Measurements from ENCODE around the gene COL18A1.

The COL18A1 gene

GRCh38 chr21:45396620-45396995 is 8.4 kb upstream of the COL18A1 start:
- no peak for DNase-seq (ENCODE audit: low read depth in 2 of 2, low spot score in 1 of 2)

GRCh38 chr21:45397381-45397780 is 7.6 kb upstream of the COL18A1 start:
- DNase-seq (ENCODE audit: low read depth in 2 of 2, low spot score in 1 of 2), result no peak

- no peak for DNase-seq (ENCODE audit: low read depth in 2 of 2, low spot score in 1 of 2)
Observed at GRCh38 chr21:45401054-45401518, 3.9 kb upstream of the COL18A1 start.

GRCh38 chr21:45401916-45402900 is 2.8 kb upstream of the COL18A1 start:
- DNase-seq (ENCODE audit: low read depth in 2 of 2, low spot score in 1 of 2), result no peak

- no peak for DNase-seq (ENCODE audit: low read depth in 2 of 2, low spot score in 1 of 2)
Observed at GRCh38 chr21:45403133-45403824, 1.7 kb upstream of the COL18A1 start.

GRCh38 chr21:45403825-45404729 is 888 bp upstream of the COL18A1 start:
- no peak for DNase-seq (ENCODE audit: low read depth in 2 of 2, low spot score in 1 of 2)

- DNase-seq (ENCODE audit: low read depth in 2 of 2, low spot score in 1 of 2), result no peak
Observed at GRCh38 chr21:45405271-45405818, 380 bp downstream of the COL18A1 start.

GRCh38 chr21:45405819-45406762 is 1.1 kb downstream of the COL18A1 start:
- DNase-seq (ENCODE audit: low read depth in 2 of 2, low spot score in 1 of 2), result no peak

GRCh38 chr21:45406801-45407628 is 2.0 kb downstream of the COL18A1 start:
- no peak for DNase-seq (ENCODE audit: low read depth in 2 of 2, low spot score in 1 of 2)

- no peak for DNase-seq (ENCODE audit: low read depth in 2 of 2, low spot score in 1 of 2)
Observed at GRCh38 chr21:45407629-45408247, 2.8 kb downstream of the COL18A1 start.

- no peak for DNase-seq (ENCODE audit: low read depth in 2 of 2, low spot score in 1 of 2)
Observed at GRCh38 chr21:45408271-45408791, 3.4 kb downstream of the COL18A1 start.

- DNase-seq (ENCODE audit: low read depth in 2 of 2, low spot score in 1 of 2), result no peak
Observed at GRCh38 chr21:45408801-45409261, 3.9 kb downstream of the COL18A1 start.

GRCh38 chr21:45409466-45410150 is 4.6 kb downstream of the COL18A1 start:
- no peak for DNase-seq (ENCODE audit: low read depth in 2 of 2, low spot score in 1 of 2)

- no peak for DNase-seq (ENCODE audit: low read depth in 2 of 2, low spot score in 1 of 2)
Observed at GRCh38 chr21:45410151-45410864, 5.3 kb downstream of the COL18A1 start.

GRCh38 chr21:45410865-45411809 is 6.2 kb downstream of the COL18A1 start:
- no peak for DNase-seq (ENCODE audit: low read depth in 2 of 2, low spot score in 1 of 2)

- no peak for DNase-seq (ENCODE audit: low read depth in 2 of 2, low spot score in 1 of 2)
Observed at GRCh38 chr21:45411810-45412206, 6.8 kb downstream of the COL18A1 start.
